Measurements from ENCODE around the gene UAP1L1. TPM values are rescaled to one million over a fixed set of nuclear protein-coding genes. Genes with fewer than 3 reads are reported as not detected.
A peak's percentile ranks its signal among the peaks of the same experiment; 100 is the strongest.

UAP1L1 gene
- total RNA-seq, 2 experiments from 2014 or later, result 6.5 to 6.8 TPM

GRCh38 chr9:137048655-137049543 is 28.4 kb upstream of the UAP1L1 start:
- Histone ChIP-seq H3K36me3 (ENCODE audit: insufficient read depth, low read length) (no peaks in the 10 kb centered on the region), H3K4me1 (ENCODE audit: insufficient read depth, low read length) (peaks cover 51% of the 10 kb centered on the region), H3K27ac (ENCODE audit: low read depth in 1 of 2, low read length in 2 of 2) (no peak overlapping the region), H3K4me3 (ENCODE audit: low read length) (no peak overlapping the region), H3K27me3 (ENCODE audit: control insufficient read depth in 1 of 2, insufficient read depth in 2 of 2, low read length in 2 of 2) (peaks cover 77 to 83% of the 10 kb centered on the region in 2 experiments), H3K9me3 (ENCODE audit: control insufficient read depth in 1 of 2, insufficient read depth in 1 of 2, low read length in 2 of 2) (peaks cover 0 to 61% of the 10 kb centered on the region in 2 experiments)
- no peaks in the 10 kb centered on the region for H3K9me3 Mint-ChIP-seq
- no peak for DNase-seq
- no peaks in the 10 kb centered on the region for H3K4me1 Mint-ChIP-seq (ENCODE audit: low read depth)
- H3K27me3 Mint-ChIP-seq, result peaks cover 56% of the 10 kb centered on the region
- no peak for ATAC-seq (ENCODE audit: poor library complexity)
- H3K36me3 Mint-ChIP-seq (ENCODE audit: low read depth), result no peaks in the 10 kb centered on the region
- CTCF ChIA-PET, result interaction anchor here (1.1 to 1.2 kb wide), 2 partner anchors 14 to 15 kb away, joined by 3 to 4 read pairs; no protein-coding TSS in a partner anchor
- no peak overlapping the region for H3K27ac Mint-ChIP-seq
- H3K4me3 Mint-ChIP-seq, result no peak overlapping the region
- intact Hi-C loops (cut with DNase I, micrococcal nuclease), result loop anchor here in 1 of 2 experiments (5.0 kb wide), 1 partner anchor 178 kb away; the partner anchor contains the start of genes CYSRT1 and RNF224
- POLR2A ChIA-PET, result no interaction called here
- no peak for TF ChIP-seq CTCF (IDR thresholded peaks at IDR 0.05)

DNA sequence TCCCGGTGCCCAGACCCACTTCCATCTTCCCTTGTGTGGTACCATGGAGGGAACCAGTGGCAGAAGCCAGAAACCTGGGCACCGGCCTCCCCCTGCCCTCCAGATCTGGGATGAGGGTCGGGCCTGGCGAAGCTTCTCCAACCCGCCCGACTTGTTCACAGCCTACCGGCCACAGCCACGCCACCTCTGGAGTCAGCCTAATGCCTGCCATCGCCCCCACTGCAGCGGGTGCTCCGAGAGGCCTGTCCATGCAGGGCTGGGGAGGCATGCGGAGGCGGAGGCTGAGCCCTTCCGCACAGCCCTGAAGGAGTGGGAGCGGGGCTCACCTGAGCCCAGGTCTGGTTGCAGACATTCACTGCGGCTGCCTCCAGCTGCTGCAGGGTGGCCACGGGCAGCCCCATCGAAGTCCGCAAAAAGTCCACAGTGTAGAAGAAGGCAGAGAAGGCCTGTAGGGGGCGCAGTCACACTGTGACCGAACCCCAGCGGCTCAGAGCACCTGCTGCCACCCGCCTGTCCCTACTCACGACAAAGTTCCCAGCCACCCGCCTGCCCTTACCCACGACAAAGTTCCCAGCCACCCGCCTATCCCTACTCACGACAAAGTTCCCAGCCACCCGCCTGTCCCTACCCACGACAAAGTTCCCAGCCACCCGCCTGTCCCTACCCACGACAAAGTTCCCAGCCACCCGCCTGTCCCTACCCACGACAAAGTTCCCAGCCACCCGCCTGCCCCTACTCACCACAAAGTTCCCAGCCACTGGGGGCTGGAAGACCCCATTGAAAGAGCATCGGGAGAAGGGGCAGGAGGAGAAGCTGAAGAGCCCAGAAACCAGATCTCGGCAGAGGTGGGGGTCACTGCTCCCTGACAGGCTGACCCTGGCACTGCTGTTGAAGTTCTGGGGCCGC is 27.5 kb upstream of the UAP1L1 start:
- intact Hi-C loops (cut with DNase I, micrococcal nuclease), result loop anchor here in 1 of 2 experiments (5.0 kb wide), 1 partner anchor 178 kb away; the partner anchor contains the start of genes CYSRT1 and RNF224
- Mint-ChIP-seq H3K4me3 (peak overlapping the region; percentile 45), H3K4me1 (ENCODE audit: low read depth) (no peaks in the 10 kb centered on the region), H3K9me3 (no peaks in the 10 kb centered on the region), H3K27ac (no peak overlapping the region), H3K27me3 (peaks cover 53% of the 10 kb centered on the region), H3K36me3 (ENCODE audit: low read depth) (no peaks in the 10 kb centered on the region)
- peak; percentile 24 for TF ChIP-seq CTCF (IDR thresholded peaks at IDR 0.05)
- DNase-seq (peak in 11 of 14 experiments; percentile 26 to 78 (median 50)), ATAC-seq (ENCODE audit: poor library complexity) (peak; percentile 40)
- H3K36me3 ChIP-seq (ENCODE audit: insufficient read depth, low read length), result no peaks in the 10 kb centered on the region
- POLR2A ChIA-PET, result no interaction called here
- no peak overlapping the region for H3K4me3 ChIP-seq (ENCODE audit: low read length)
- CTCF ChIA-PET, result interaction anchor here (1.1 to 1.2 kb wide), 2 partner anchors 14 to 15 kb away, joined by 3 to 4 read pairs; no protein-coding TSS in a partner anchor
- H3K9me3 ChIP-seq (ENCODE audit: control insufficient read depth in 1 of 2, insufficient read depth in 1 of 2, low read length in 2 of 2), result peaks cover 0 to 52% of the 10 kb centered on the region in 2 experiments
- peaks cover 71 to 75% of the 10 kb centered on the region in 2 experiments for H3K27me3 ChIP-seq (ENCODE audit: control insufficient read depth in 1 of 2, insufficient read depth in 2 of 2, low read length in 2 of 2)
- H3K27ac ChIP-seq (ENCODE audit: low read depth in 1 of 2, low read length in 2 of 2), result no peak overlapping the region
- H3K4me1 ChIP-seq (ENCODE audit: insufficient read depth, low read length), result peaks cover 47% of the 10 kb centered on the region

DNA sequence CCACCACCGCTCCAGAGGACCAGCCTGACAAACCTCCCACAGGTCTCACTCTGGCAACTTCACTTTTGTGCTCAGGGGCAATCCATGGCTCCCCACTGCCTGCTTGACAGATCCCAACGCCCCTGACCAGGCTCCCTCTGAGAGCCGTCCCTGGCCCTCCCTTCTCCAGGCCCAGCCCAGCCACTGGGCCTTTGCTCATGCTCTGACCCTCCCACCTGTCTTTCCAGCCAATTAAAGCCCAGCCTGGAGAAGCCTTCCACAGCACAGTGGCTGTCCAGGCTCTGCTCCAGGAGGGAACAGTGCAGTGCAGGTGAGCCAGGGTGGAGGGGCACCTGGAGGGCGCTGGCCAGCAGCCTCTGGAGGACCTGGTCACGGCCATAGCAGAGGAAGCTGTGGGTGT is 26.7 kb upstream of the UAP1L1 start:
- peaks cover 39% of the 10 kb centered on the region for H3K4me1 ChIP-seq (ENCODE audit: insufficient read depth, low read length)
- Mint-ChIP-seq H3K4me1 (ENCODE audit: low read depth) (no peaks in the 10 kb centered on the region), H3K9me3 (no peaks in the 10 kb centered on the region), H3K27ac (no peak overlapping the region), H3K27me3 (peaks cover 47% of the 10 kb centered on the region), H3K4me3 (no peak overlapping the region), H3K36me3 (ENCODE audit: low read depth) (no peaks in the 10 kb centered on the region)
- DNase-seq (no peak), ATAC-seq (ENCODE audit: poor library complexity) (no peak)
- no peak for TF ChIP-seq CTCF (IDR thresholded peaks at IDR 0.05)
- no peaks in the 10 kb centered on the region for H3K36me3 ChIP-seq (ENCODE audit: insufficient read depth, low read length)
- ChIA-PET CTCF (no interaction called here), POLR2A (no interaction called here)
- no peak overlapping the region for H3K4me3 ChIP-seq (ENCODE audit: low read length)
- intact Hi-C loops (cut with DNase I, micrococcal nuclease), result no loop called here
- peaks cover 67 to 69% of the 10 kb centered on the region in 2 experiments for H3K27me3 ChIP-seq (ENCODE audit: control insufficient read depth in 1 of 2, insufficient read depth in 2 of 2, low read length in 2 of 2)
- H3K27ac ChIP-seq (ENCODE audit: low read depth in 1 of 2, low read length in 2 of 2), result no peak overlapping the region
- peaks cover 0 to 52% of the 10 kb centered on the region in 2 experiments for H3K9me3 ChIP-seq (ENCODE audit: control insufficient read depth in 1 of 2, insufficient read depth in 1 of 2, low read length in 2 of 2)

Measured in CD4-positive, alpha-beta T cell (primary cell).